Activated naive CD8-positive, alpha-beta T cell (primary cell): Measurements from ENCODE around the gene SYNE2.
A peak's percentile ranks its signal among the peaks of the same experiment; 100 is the strongest.
"Not testable (repeated sequence)": the region's sequence is repeated elsewhere in the genome, so short reads cannot be mapped to it uniquely, and the experiment has no call there.

ENCODE experiments used
- H3K27ac Mint-ChIP-seq: one replicate; pipeline ENCODE4 v1.8.0; 2021; ENCODE audit warnings: mixed read lengths
- H3K27me3 Mint-ChIP-seq: one replicate; pipeline ENCODE4 v1.8.0; 2021; ENCODE audit warnings: mixed read lengths
- H3K36me3 Mint-ChIP-seq: one replicate; pipeline ENCODE4 v1.8.0; 2021; ENCODE audit warnings: mixed read lengths
- H3K4me1 Mint-ChIP-seq: one replicate; pipeline ENCODE4 v1.8.0; 2021; ENCODE audit warnings: low read depth, mixed read lengths
- H3K4me3 Mint-ChIP-seq: one replicate; pipeline ENCODE4 v1.8.0; 2021; ENCODE audit warnings: mild to moderate bottlenecking, mixed read lengths
- H3K9me3 Mint-ChIP-seq: one replicate; pipeline ENCODE4 v1.8.0; 2021; ENCODE audit warnings: low read depth, mixed read lengths

Gene SYNE2

DNA sequence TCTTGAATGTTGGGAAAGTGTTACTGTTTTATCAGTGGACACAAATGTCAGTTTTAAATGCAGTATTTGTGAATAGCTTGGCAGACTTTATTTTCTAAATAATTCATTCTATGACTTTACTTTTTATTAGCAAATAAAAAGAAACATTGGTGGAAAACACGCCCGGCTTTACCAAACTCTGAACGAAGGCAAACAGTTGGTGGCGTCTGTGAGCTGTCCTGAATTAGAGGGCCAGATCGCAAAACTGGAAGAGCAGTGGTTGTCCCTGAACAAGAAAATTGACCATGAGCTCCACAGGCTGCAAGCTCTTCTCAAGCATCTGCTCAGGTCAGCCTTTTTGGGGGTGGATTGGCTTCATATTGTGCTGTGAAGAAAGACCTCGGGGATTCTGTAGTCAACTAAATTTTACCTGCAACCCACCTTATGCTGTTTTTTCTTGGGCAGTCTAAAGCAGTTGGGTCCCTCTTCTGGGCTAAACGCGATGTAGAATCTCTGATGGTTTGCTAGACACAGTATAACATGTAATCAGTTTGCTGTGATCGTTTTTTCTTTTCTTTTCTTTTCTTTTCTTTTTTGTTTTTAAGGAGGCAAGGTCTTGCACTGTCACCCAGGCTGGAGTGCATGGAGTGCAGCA is 285.0 kb downstream of the SYNE2 start:
- Mint-ChIP-seq H3K4me1 (no peaks in the 10 kb centered on the region), H3K27ac (no peak overlapping the region), H3K36me3 (peaks cover 8% of the 10 kb centered on the region), H3K9me3 (no peaks in the 10 kb centered on the region), H3K27me3 (no peaks in the 10 kb centered on the region), H3K4me3 (no peak overlapping the region)

DNA sequence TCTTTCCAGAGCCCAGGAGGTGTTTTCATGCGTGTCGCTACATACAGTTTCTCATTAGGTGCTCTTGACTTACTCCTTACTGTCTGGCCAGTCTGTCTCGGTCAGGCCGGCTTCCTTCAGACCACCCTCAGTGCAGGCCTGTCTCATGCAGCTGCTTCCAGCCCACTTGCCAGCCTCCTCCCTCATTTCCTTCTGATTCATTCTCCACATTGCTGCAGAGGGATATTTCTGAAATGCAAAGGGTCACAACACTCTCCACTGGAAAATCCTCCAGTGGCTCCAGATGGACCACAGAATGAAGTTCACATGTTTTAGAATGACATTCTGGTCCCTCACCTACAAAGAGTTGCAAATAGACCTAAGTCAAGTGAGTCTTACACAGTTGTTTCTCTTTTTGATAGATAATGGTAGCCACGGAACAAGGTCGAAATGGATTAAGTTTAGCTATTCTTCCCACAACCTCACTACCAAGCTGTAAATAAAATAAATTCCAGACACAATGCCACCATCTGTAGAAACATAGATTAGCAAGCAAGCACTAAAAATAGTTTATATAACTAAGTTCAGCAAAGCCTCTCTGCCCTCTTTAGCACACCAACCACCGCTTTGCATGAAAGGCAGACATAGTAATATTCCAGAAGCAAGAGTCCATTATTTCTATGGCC is 294.5 kb downstream of the SYNE2 start:
- H3K4me1 Mint-ChIP-seq: no peaks in the 10 kb centered on the region
- no peak overlapping the region for H3K27ac Mint-ChIP-seq
- peaks cover 14% of the 10 kb centered on the region for H3K36me3 Mint-ChIP-seq
- no peaks in the 10 kb centered on the region for H3K9me3 Mint-ChIP-seq
- no peaks in the 10 kb centered on the region for H3K27me3 Mint-ChIP-seq
- H3K4me3 Mint-ChIP-seq: no peak overlapping the region

DNA sequence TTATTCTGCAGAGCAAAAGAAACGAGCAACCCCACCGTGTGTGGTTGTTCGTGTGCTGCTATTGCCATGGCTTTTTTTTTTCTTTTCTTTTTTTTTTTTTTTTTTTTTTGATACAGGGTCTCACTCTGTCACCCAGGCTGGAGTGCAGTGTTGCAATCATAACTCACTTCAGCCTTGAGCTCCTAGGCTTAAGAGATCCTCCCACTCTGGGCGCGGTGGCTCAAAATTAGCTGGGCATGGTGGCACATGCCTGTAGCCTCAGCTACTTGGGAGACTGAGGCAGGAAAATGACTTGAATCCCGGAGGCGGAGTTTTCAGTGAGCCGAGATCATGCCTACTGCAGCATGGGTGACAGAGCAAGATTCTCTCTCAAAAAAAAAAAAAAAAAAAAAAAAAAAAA is 297.1 kb downstream of the SYNE2 start:
- Mint-ChIP-seq H3K27ac (no peak overlapping the region), H3K36me3 (peaks cover 15% of the 10 kb centered on the region), H3K9me3 (no peaks in the 10 kb centered on the region)

GRCh38 chr14:64158608-64159007 is 305.8 kb downstream of the SYNE2 start:
- no peak overlapping the region for H3K4me3 Mint-ChIP-seq
- no peaks in the 10 kb centered on the region for H3K9me3 Mint-ChIP-seq
- H3K4me1 Mint-ChIP-seq: no peaks in the 10 kb centered on the region
- H3K27me3 Mint-ChIP-seq: no peaks in the 10 kb centered on the region
- peaks cover 20% of the 10 kb centered on the region for H3K36me3 Mint-ChIP-seq
- no peak overlapping the region for H3K27ac Mint-ChIP-seq

More for the DNA sequence above, 297.1 kb downstream of the SYNE2 start:
- H3K4me1 Mint-ChIP-seq: no peaks in the 10 kb centered on the region
- H3K4me3 Mint-ChIP-seq: no peak overlapping the region
- no peaks in the 10 kb centered on the region for H3K27me3 Mint-ChIP-seq

GRCh38 chr14:64159588-64159987 is 306.8 kb downstream of the SYNE2 start:
- Mint-ChIP-seq H3K27ac (no peak overlapping the region), H3K9me3 (no peaks in the 10 kb centered on the region), H3K4me1 (no peaks in the 10 kb centered on the region), H3K4me3 (no peak overlapping the region), H3K27me3 (no peaks in the 10 kb centered on the region), H3K36me3 (peaks cover 17% of the 10 kb centered on the region)

DNA sequence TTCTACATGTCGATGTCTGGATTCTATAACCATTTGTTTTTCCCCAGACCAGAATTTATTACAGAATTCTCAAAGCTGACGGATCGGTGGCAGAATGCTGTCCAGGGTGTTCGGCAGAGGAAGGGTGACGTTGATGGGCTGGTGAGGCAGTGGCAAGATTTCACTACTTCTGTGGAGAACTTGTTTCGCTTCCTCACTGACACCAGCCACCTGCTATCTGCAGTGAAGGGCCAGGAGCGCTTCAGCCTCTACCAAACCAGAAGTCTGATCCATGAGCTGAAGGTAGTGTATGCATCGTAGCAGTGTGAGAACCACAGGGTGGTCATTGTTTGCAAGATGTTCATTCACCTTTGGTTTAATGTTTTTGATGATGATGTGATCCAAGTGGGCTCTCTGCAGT is 317.4 kb downstream of the SYNE2 start:
- peaks cover 8% of the 10 kb centered on the region for H3K36me3 Mint-ChIP-seq
- no peak overlapping the region for H3K4me3 Mint-ChIP-seq
- H3K27ac Mint-ChIP-seq: no peak overlapping the region
- H3K9me3 Mint-ChIP-seq: no peaks in the 10 kb centered on the region
- H3K4me1 Mint-ChIP-seq: peaks cover 6% of the 10 kb centered on the region
- H3K27me3 Mint-ChIP-seq: no peaks in the 10 kb centered on the region

- H3K9me3 Mint-ChIP-seq: no peaks in the 10 kb centered on the region
- peak overlapping the region; percentile 72 for H3K27ac Mint-ChIP-seq
- H3K27me3 Mint-ChIP-seq: no peaks in the 10 kb centered on the region
- H3K4me1 Mint-ChIP-seq: peaks cover 17% of the 10 kb centered on the region
- H3K36me3 Mint-ChIP-seq: peaks cover 21% of the 10 kb centered on the region
- H3K4me3 Mint-ChIP-seq: peak overlapping the region; percentile 6
These were observed 322.3 kb downstream of the SYNE2 start for GRCh38 chr14:64174922-64175782.

DNA sequence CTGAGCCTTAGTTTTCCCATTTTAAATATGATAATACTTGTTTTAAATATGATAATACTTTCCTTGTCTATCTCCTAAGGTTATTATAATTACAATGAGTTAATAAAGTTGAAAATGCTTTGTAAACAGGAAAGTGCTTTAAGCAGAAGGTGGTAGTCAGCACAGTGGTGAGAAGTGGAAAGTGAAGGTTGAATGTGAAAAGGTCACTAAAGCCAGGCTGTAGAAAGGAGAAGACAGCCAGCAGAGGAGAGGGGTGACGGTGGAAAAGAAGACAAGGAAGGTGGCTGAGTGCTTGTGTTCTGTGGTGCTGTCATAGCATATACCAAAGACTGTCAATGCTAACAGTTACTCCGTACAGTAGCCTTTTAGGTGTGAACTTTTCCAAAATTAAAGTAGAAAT is 323.5 kb downstream of the SYNE2 start:
- no peak overlapping the region for H3K4me3 Mint-ChIP-seq
- H3K27ac Mint-ChIP-seq: peak overlapping the region; percentile 62
- H3K9me3 Mint-ChIP-seq: no peaks in the 10 kb centered on the region
- no peaks in the 10 kb centered on the region for H3K27me3 Mint-ChIP-seq
- peaks cover 25% of the 10 kb centered on the region for H3K36me3 Mint-ChIP-seq
- H3K4me1 Mint-ChIP-seq: peaks cover 17% of the 10 kb centered on the region

GRCh38 chr14:64178814-64179213 is 326.0 kb downstream of the SYNE2 start:
- H3K9me3 Mint-ChIP-seq: no peaks in the 10 kb centered on the region
- no peak overlapping the region for H3K27ac Mint-ChIP-seq
- peaks cover 17% of the 10 kb centered on the region for H3K4me1 Mint-ChIP-seq
- no peak overlapping the region for H3K4me3 Mint-ChIP-seq
- H3K36me3 Mint-ChIP-seq: peaks cover 27% of the 10 kb centered on the region
- no peaks in the 10 kb centered on the region for H3K27me3 Mint-ChIP-seq

DNA sequence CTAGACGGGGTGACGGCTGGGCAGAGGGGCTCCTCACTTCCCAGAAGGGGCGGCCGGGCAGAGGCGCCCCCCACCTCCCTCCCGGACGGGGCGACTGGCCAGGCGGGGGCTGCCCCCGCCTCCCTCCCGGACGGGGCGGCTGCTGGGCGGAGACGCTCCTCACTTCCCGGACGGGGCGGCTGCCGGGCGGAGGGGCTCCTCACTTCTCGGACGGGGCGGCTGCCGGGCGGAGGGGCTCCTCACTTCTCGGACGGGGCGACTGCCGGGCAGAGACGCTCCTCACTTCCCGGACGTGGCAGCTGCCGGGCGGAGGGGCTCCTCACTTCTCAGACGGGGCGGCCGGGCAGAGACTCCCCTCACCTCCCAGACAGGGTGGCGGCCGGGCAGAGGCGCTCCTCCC is 330.1 kb downstream of the SYNE2 start:
- H3K27me3 Mint-ChIP-seq: not testable (repeated sequence)

DNA sequence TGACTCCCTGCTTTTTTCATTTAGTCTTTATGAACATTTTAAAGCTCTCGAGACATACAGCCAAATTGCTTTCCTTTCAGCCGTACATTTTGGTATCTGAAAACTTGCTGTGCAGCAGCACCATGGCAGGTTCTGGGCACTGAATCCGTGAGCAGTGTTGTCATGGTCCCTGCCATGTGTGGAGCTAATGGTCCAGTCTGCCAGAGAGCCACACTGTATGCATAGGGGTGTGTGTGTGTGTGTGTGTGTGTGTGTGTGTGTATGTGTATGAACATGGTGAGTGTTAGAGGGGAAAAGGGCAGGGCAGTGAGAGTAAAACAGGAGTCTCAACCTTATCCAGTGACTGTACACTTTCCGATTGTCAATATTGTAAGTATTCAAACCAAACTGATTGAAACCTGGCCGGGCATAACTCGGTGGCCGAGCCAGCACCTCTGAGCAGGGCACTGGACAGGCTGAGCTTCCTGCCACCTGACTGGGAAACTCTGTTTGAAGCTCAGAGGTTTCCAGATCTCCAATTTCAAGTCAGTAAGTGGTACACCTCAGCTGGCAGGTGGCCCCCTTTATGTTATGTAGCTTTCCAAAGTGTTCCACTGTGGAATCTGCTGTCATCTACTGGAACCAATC is 331.4 kb downstream of the SYNE2 start:
- H3K36me3 Mint-ChIP-seq: peaks cover 35% of the 10 kb centered on the region
- H3K4me3 Mint-ChIP-seq: no peak overlapping the region
- no peaks in the 10 kb centered on the region for H3K9me3 Mint-ChIP-seq
- no peaks in the 10 kb centered on the region for H3K4me1 Mint-ChIP-seq
- no peaks in the 10 kb centered on the region for H3K27me3 Mint-ChIP-seq
- no peak overlapping the region for H3K27ac Mint-ChIP-seq

More for the DNA sequence above, 330.1 kb downstream of the SYNE2 start:
- H3K4me1 Mint-ChIP-seq, H3K4me3 Mint-ChIP-seq, H3K9me3 Mint-ChIP-seq, H3K27ac Mint-ChIP-seq: not testable (repeated sequence)
- peaks cover 27% of the 10 kb centered on the region for H3K36me3 Mint-ChIP-seq

DNA sequence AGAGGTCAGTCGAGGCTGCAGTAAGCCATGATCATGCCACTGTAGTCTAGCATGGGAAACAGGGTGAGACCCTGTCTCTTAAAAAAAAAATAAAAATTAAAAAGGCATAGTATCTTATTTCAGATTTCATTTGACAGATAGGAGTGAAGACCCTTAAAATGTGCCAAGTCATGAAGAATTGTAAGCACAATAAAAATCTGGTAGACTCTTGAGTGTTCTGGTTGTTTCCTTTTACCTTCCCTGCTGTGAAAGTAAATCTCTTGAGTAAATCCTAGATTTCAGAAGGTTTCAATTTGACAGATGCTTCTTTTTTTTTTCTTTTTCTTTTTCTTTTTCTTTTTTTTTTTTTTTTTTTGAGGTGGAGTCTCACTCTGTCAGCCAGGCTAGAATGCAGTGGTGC is 332.4 kb downstream of the SYNE2 start:
- Mint-ChIP-seq H3K4me1 (no peaks in the 10 kb centered on the region), H3K9me3 (no peaks in the 10 kb centered on the region), H3K36me3 (peaks cover 33% of the 10 kb centered on the region), H3K27me3 (no peaks in the 10 kb centered on the region), H3K4me3 (no peak overlapping the region), H3K27ac (no peak overlapping the region)

GRCh38 chr14:64186231-64187129 is 333.7 kb downstream of the SYNE2 start:
- Mint-ChIP-seq H3K4me1 (no peaks in the 10 kb centered on the region), H3K27ac (no peak overlapping the region)

GRCh38 chr14:64187331-64187730 is 334.5 kb downstream of the SYNE2 start:
- no peak overlapping the region for H3K4me3 Mint-ChIP-seq
- no peak overlapping the region for H3K27ac Mint-ChIP-seq
- no peaks in the 10 kb centered on the region for H3K9me3 Mint-ChIP-seq
- H3K4me1 Mint-ChIP-seq: no peaks in the 10 kb centered on the region
- H3K36me3 Mint-ChIP-seq: peaks cover 40% of the 10 kb centered on the region
- no peaks in the 10 kb centered on the region for H3K27me3 Mint-ChIP-seq

More at GRCh38 chr14:64186231-64187129, 333.7 kb downstream of the SYNE2 start:
- no peaks in the 10 kb centered on the region for H3K27me3 Mint-ChIP-seq
- no peak overlapping the region for H3K4me3 Mint-ChIP-seq
- H3K9me3 Mint-ChIP-seq: no peaks in the 10 kb centered on the region
- peaks cover 38% of the 10 kb centered on the region for H3K36me3 Mint-ChIP-seq
